ENCODE measurements around the gene PYDC1.
"Not testable (repeated sequence)": the region's sequence is repeated elsewhere in the genome, so short reads cannot be mapped to it uniquely, and the experiment has no call there.

Gene PYDC1

GRCh38 chr16:31196324-31197088, 20.4 kb downstream of the PYDC1 start:
- DNase-seq (ENCODE audit: low read depth in 2 of 3, low spot score in 2 of 3) = no peak

DNA sequence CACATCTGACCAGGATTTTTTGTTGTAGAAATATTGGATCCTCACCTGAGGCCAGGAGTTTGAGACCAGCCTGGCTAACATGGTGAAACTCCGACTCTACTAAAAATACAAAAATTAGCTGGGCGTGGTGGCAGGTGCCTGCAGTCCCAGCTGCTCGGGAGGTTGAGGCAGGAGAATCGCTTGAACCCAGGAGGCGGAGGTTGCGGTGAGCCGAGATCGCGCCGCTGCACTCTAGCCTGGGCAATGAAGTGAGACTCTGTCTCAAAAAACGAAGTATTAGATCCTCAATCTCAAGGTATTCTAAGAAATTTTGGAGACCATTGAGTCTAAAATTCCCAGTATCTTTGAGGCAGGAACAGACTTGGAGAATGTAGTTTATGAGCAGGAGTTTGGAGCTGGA, 21.1 kb downstream of the PYDC1 start:
- not testable (repeated sequence) for DNase-seq (ENCODE audit: low read depth in 2 of 3, low spot score in 2 of 3)

- DNase-seq (ENCODE audit: low read depth in 2 of 3, low spot score in 2 of 3) = no peak
Measured at GRCh38 chr16:31194898-31195297, 22.0 kb downstream of the PYDC1 start.

DNA sequence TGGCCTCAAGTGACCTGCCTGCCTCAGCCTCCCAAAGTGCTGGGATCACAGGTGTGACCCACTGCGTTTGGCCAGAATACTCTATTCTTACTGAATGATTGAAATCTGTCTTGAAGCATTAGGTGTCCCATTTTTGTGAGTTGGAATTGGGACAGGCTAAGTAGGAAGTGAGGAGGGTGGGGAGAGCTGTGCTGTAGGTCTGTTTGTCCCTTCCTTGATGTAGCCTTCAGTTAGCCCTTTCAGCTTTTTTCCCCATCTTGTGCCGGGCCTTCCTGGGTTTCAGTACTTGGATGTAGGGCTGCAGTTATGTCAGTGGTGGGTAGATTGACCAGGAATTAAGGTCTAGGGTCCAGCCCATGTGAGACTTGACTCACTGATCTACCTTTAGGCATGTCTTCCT, 23.1 kb downstream of the PYDC1 start:
- no peak for DNase-seq (ENCODE audit: low read depth in 2 of 3, low spot score in 2 of 3)

DNA sequence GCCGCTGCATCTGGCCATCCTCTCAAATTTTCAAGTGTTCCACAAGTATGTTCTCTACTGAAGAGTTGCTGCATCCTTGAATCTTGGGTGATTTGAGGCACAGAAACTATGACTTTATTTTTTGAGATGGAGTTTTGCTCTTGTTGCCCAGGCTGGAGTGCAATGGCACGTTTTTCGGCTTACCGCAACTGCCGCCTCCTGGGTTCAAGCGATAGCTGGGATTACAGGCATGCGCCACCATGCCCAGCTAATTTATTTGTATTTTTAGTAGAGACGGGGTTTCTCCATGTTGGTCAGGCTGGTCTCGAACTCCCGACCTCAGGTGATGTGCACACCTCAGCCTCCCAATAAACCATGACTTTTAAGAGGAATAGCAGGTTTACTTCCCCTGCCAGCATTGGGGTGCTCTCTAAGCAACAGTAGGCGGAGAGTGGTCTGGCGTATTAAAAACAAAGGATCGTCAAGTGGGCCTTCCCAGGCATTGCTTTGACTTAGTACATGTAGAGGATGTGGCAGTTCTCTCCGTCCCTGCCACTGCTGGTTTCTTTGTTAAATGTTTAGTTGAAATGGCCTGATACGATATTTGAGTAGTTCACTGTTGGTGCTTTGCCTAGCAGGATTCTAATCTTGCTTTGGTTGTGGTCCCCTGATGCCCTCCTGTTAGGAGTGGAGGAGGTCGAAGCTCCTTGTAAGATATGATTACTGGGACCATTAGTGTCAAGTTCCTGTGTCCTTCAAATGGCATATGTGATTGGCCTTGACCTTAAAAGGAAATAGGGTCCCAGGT, 23.9 kb downstream of the PYDC1 start:
- DNase-seq (ENCODE audit: low read depth in 2 of 3, low spot score in 2 of 3) = no peak

DNA sequence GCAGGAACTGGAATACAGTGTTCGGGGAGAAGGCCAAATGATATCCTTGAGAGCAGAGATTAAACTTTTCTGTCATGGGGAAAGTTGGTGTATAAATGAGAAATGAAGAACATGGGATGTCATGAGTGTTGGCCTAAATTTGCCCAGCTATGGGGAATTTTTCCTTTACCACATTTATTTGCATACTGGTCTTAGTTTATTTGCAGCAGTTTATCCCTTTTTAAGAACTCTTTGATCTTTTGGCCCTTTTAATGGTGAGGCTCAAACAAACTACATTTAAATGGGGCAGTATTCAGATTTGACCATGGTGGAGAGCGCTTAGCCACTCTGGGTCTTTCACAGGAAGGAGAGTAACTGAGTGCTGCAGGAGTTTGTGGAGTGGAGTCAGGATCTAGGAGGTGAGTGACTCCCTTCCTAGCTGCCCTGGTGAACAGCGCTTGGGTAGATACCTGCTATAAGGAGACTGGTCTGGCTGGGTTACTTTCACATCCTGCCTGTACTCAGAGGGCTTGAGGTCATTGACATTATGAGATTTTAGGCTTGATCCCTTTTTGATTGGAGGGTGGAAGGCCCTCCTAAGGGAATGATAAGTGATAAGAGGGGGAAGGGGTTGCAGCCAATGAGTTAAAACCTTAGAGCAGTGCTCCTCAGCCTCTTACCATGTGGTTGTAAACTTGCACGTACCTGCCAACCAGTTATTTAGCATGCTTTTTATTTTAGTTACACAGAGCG, 25.1 kb downstream of the PYDC1 start:
- no peak for DNase-seq (ENCODE audit: low read depth in 2 of 3, low spot score in 2 of 3)

GRCh38 chr16:31190818-31191444, 26.0 kb downstream of the PYDC1 start:
- DNase-seq (ENCODE audit: low read depth in 2 of 3, low spot score in 2 of 3) = no peak

- DNase-seq (ENCODE audit: low read depth in 2 of 3, low spot score in 2 of 3) = no peak
Measured at GRCh38 chr16:31190061-31190460, 26.9 kb downstream of the PYDC1 start.

DNA sequence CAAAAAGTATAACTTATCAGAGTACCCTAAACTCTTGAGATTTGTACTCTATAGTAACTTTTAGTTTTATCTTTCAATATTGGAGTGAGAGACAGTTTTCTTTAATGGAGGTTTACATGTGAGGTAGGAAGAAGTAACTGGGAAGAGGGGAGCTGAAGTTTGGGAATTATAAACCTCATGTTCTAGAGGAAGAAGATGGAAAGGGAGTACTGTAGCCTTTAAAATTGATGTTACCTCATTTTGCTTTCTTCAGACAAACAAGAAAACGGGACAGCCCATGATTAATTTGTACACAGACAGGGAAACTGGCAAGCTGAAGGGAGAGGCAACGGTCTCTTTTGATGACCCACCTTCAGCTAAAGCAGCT, 27.5 kb downstream of the PYDC1 start:
- DNase-seq (ENCODE audit: low read depth in 2 of 3, low spot score in 2 of 3) = no peak

DNA sequence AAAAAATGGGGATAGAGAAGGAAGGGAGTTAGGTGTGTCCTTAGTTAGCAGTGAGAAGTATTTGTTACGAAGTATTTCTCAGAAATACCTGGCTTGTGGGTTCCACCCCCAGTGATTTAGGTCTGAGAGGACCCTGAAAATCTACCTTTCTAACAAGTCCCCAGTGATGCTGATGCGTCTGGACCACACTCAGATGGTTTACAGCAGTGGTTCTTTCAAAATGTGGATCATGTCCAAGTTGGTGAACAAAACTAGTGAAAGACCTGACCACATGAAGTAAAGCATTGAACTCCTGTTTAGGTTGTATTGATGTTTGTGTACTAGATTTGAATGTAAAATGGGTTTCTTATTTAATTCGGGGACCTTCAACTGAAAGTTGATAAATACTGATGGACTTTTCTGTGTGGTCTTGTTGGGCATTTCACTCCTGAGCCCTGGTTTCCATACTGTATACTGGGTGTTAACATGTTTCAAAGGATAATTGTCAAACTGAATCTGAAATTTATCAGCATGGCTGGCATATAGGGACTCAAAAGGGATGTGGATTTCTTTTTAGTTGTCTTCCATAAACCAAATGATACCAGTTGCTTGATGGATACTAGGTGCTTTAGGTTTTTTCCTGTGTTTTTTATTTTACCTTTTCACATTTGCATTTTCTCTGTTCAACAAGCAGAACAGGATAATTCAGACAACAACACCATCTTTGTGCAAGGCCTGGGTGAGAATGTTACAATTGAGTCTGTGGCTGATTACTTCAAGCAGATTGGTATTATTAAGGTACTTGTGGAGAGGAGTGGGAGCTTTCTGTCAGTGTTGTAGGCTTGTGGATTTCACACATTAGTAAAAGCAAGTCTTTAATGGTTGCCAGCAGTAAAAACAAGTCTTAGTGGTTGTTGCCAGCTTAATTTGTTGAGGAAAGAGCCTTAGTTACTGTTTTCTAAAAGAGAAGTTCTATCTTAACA, 28.2 kb downstream of the PYDC1 start:
- no peak for DNase-seq (ENCODE audit: low read depth in 2 of 3, low spot score in 2 of 3)

DNA sequence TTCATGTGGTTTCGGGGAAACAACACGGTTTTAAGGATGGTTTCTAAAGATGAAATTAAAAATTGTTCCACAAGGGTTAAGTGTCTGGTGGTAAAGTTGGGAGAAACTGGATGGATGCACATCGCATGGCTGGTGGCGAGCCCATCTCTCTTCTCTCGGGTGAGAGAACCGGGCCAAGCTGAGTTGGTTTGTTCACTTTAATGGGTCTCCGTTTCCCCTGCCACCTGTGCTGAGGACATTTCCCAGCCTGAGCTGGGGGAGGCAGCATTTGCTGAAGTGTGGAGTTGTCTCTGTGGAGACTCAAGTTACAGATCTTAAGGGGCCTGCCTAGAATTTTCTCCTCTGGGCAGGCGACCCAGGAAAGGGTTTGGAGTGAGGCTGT, 29.1 kb downstream of the PYDC1 start:
- no peak for DNase-seq (ENCODE audit: low read depth in 2 of 3, low spot score in 2 of 3)

- DNase-seq (ENCODE audit: low read depth in 2 of 3, low spot score in 2 of 3) = no peak
Measured at GRCh38 chr16:31186930-31187807, 29.8 kb downstream of the PYDC1 start.

GRCh38 chr16:31186176-31186575, 30.8 kb downstream of the PYDC1 start:
- no peak for DNase-seq (ENCODE audit: low read depth in 2 of 3, low spot score in 2 of 3)

GRCh38 chr16:31185339-31185738, 31.6 kb downstream of the PYDC1 start:
- no peak for DNase-seq (ENCODE audit: low read depth in 2 of 3, low spot score in 2 of 3)

DNA sequence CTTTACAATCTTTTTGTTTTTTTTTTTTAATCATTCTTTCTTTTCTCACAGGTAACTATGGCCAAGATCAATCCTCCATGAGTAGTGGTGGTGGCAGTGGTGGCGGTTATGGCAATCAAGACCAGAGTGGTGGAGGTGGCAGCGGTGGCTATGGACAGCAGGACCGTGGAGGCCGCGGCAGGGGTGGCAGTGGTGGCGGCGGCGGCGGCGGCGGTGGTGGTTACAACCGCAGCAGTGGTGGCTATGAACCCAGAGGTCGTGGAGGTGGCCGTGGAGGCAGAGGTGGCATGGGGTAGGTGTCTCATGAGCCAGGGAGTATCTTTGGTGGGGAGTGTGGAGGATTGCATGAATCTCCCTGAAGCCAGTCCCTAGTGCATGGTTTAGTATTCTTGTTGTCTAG, 32.0 kb downstream of the PYDC1 start:
- DNase-seq (ENCODE audit: low read depth in 2 of 3, low spot score in 2 of 3) = no peak

DNA sequence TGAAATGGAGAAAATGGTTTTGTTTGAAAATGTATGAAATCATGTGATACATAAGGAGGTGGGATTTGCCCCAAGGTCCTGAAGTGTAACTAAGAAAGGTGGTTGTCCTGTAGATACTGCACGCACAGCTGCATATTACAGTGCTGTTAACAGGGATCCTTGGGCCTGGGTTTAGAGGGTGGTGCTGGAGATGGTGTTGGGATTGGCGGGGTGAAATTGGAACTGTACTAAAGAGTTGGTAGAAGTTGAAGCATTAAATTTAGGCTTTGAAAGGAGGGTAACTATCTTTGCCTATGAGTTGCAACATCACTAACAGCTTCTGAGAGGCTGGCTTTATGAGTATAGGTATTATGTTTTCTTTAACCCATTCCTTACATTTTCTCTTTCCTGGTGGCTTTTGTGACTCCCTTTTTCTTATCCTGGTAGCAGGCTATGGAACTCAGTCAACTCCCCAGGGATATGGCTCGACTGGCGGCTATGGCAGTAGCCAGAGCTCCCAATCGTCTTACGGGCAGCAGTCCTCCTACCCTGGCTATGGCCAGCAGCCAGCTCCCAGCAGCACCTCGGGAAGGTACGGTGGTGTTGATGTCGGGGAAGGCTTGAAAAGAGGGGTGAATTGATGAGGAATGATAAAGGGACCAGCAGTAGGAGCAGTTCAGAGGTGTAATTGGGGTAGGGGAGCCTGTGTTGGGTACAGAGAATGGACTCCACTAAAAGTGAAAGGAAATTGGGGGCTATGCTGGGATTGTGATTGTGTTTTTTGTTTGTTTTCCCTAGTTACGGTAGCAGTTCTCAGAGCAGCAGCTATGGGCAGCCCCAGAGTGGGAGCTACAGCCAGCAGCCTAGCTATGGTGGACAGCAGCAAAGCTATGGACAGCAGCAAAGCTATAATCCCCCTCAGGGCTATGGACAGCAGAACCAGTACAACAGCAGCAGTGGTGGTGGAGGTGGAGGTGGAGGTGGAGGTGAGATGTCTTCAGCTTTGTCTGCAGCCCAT, 33.2 kb downstream of the PYDC1 start:
- DNase-seq (ENCODE audit: low read depth in 2 of 3, low spot score in 2 of 3) = no peak

DNA sequence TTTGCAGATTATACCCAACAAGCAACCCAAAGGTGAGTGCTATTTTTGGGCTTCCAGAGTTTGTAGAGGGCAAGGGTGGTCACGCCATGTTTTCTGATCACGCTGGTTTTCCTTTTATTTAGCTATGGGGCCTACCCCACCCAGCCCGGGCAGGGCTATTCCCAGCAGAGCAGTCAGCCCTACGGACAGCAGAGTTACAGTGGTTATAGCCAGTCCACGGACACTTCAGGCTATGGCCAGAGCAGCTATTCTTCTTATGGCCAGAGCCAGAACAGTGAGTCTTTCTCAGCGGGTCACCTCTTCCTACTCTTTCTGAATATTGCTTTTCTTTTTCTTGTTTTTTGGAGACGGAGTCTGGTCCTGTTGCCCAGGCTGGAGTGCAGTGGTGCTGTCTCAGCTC, 34.5 kb downstream of the PYDC1 start:
- DNase-seq (ENCODE audit: low read depth in 2 of 3, low spot score in 2 of 3) = no peak

DNA sequence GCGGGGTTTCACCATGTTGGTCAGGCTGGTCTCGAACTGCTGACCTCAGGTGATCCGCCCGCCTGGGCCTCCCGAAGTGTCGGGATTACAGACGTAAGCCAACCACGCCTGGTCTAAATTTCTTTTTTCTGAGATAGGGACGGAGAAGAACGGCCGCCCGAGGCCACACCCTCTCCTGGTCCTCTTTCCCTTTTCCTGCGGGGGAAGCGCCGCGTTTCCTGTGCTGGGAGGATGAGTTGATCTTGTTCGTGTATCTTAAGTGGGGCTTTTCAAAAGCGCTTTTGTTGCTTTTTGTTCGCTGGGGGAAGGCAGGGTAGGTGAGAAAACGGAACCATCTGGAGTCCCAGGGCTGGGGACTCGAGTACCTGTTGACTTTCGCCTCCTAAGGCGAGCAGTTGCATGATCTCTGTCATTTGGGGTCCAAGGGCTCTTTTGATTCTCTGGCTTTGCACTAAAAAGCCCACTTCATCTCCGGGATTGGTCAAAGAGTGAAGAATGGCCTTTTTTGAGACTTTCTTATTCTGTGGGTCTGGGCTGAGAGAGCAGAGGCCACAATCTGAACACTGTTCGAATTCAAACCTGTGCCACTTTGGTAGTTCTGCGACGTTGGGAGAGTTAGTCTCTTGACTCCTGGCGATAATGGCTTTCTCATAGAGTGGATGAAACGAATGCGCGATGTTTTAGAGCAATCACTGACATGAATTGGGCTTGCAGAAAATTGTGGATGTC, 35.7 kb downstream of the PYDC1 start:
- no peak for DNase-seq (ENCODE audit: low read depth in 2 of 3, low spot score in 2 of 3)

Measured in activated CD8-positive, alpha-beta memory T cell treated with anti-CD3 and anti-CD28 coated beads for 48 hours (primary cell).